Measurements from ENCODE around the gene DAND5. TPM values are rescaled to one million over a fixed set of nuclear protein-coding genes. Genes with fewer than 3 reads are reported as not detected.
A peak's percentile ranks its signal among the peaks of the same experiment; 100 is the strongest.

Gene DAND5
- polyA plus RNA-seq, 2 of the 4 experiments (the other 2 are of a cell fraction) = 0.12 to 0.21 TPM

DNA sequence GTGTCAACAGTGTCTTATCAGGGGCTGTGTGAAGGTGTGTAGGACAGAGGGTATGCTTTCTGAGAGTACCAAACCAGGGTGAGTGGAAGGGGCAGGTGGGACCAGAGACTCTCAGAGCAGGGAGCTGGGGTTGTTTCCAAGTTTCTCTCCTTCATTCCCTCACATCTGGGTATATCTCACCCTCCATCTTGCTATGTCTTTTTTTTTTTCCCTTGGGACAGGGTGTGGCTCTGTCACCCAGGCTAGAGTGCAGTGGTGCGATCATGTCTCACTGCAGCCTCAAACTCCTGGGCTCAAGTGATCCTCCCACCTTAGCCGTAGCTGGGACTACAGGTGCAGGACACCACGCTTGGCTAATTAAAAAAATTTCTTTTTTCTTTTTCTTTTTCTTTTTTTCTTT is 10.6 kb downstream of the DAND5 start (continued):
- TF ChIP-seq, protein P1, sequence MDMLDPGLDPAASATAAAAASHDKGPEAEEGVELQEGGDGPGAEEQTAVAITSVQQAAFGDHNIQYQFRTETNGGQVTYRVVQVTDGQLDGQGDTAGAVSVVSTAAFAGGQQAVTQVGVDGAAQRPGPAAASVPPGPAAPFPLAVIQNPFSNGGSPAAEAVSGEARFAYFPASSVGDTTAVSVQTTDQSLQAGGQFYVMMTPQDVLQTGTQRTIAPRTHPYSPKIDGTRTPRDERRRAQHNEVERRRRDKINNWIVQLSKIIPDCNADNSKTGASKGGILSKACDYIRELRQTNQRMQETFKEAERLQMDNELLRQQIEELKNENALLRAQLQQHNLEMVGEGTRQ (IDR thresholded peaks at IDR 0.05) = no peak
- TF ChIP-seq RFX5 (IDR thresholded peaks at IDR 0.05) = no peak
- TF ChIP-seq MAFK (IDR thresholded peaks at IDR 0.05; ENCODE audit: partially characterized antibody) = no peak
- TF ChIP-seq KDM5A (IDR thresholded peaks at IDR 0.05) = no peak
- TF ChIP-seq FOXS1 (CRISPR knock-in tag; IDR thresholded peaks at IDR 0.05) = no peak
- TF ChIP-seq, protein P2, sequence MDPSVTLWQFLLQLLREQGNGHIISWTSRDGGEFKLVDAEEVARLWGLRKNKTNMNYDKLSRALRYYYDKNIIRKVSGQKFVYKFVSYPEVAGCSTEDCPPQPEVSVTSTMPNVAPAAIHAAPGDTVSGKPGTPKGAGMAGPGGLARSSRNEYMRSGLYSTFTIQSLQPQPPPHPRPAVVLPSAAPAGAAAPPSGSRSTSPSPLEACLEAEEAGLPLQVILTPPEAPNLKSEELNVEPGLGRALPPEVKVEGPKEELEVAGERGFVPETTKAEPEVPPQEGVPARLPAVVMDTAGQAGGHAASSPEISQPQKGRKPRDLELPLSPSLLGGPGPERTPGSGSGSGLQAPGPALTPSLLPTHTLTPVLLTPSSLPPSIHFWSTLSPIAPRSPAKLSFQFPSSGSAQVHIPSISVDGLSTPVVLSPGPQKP (IDR thresholded peaks at IDR 0.05; ENCODE audit: low read depth, low read length) = no peak
- TF ChIP-seq POLR2A (IDR thresholded peaks at IDR 0.05; ENCODE audit: low read length) = no peak

- Histone ChIP-seq H3K9me3 (no peaks in the 10 kb centered on the region), H3K27ac (peak overlapping the region; percentile 58 to 84; a peak in 4 of 6 replicates), H3K4me1 (0 out of 3 replicates have a peak, but pooled peaks cover 3% of the 10 kb centered on the region), H3K4me2 (peak overlapping the region; percentile 80), H3K4me3 (no peak overlapping the region; the same call in 2 of the 3 replicates)
- no peak for DNase-seq (ENCODE audit: low read depth in 1 of 2, low spot score in 1 of 2)
- ChIA-PET POLR2A (interaction anchor here (0.7 to 1.6 kb wide), 3 partner anchors 13 to 111 kb away, joined by 3 to 5 read pairs (median 3); partner anchors contain the start of gene NFIX), CTCF (interaction anchor here (0.6 to 16.3 kb wide), 17 partner anchors 10 to 629 kb away, joined by 3 to 309 read pairs (median 4); no protein-coding TSS in a partner anchor)
- TF ChIP-seq NPAS2 (CRISPR knock-in tag; IDR thresholded peaks at IDR 0.05; ENCODE audit: borderline replicate concordance) = no peak
- no peak for TF ChIP-seq SMC3 (IDR thresholded peaks at IDR 0.05)
- no peak for TF ChIP-seq RCOR1 (IDR thresholded peaks at IDR 0.05; ENCODE audit: low read depth, low read length)
- no peak for TF ChIP-seq MAZ (IDR thresholded peaks at IDR 0.05; ENCODE audit: borderline replicate concordance, low read depth, low read length)
- TF ChIP-seq, protein P3, sequence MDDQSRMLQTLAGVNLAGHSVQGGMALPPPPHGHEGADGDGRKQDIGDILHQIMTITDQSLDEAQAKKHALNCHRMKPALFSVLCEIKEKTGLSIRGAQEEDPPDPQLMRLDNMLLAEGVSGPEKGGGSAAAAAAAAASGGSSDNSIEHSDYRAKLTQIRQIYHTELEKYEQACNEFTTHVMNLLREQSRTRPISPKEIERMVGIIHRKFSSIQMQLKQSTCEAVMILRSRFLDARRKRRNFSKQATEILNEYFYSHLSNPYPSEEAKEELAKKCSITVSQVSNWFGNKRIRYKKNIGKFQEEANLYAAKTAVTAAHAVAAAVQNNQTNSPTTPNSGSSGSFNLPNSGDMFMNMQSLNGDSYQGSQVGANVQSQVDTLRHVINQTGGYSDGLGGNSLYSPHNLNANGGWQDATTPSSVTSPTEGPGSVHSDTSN (IDR thresholded peaks at IDR 0.05) = no peak
- TF ChIP-seq, protein P4, sequence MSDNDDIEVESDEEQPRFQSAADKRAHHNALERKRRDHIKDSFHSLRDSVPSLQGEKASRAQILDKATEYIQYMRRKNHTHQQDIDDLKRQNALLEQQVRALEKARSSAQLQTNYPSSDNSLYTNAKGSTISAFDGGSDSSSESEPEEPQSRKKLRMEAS (IDR thresholded peaks at IDR 0.05) = no peak
- TF ChIP-seq BCL3 (IDR thresholded peaks at IDR 0.05) = no peak
- no peak for TF ChIP-seq SREBF2 (IDR thresholded peaks at IDR 0.05)
- TF ChIP-seq REST (IDR thresholded peaks at IDR 0.05) = no peak
- no peak for TF ChIP-seq ZFP36 (IDR thresholded peaks at IDR 0.05; ENCODE audit: borderline replicate concordance, partially characterized antibody)
- TF ChIP-seq BHLHE40 (IDR thresholded peaks at IDR 0.05; ENCODE audit: low read depth, low read length) = no peak
- no peak for TF ChIP-seq JUNB (IDR thresholded peaks at IDR 0.05)
- TF ChIP-seq, protein P1 (IDR thresholded peaks at IDR 0.05) = no peak
- no peak for TF ChIP-seq EP300 (IDR thresholded peaks at IDR 0.05)
- no peak for FAIRE-seq
- no peak for ATAC-seq
- 81% methylated on average over 5 of the region's 6 CpGs for WGBS (ENCODE audit: missing lambda C conversion rate)
Measured at GRCh38 chr19:12982648-12983047, 13.3 kb downstream of the DAND5 start.

Data from A549 (cell line).